ENCODE results near the gene JAML.
A peak's percentile ranks its signal among the peaks of the same experiment; 100 is the strongest.

Gene JAML

GRCh38 chr11:118215262-118215661 is 9.5 kb downstream of the JAML start:
- no peak for DNase-seq (ENCODE audit: low spot score)

- no peak for DNase-seq (ENCODE audit: low spot score)
Observed at GRCh38 chr11:118214210-118214914, 10.4 kb downstream of the JAML start.

GRCh38 chr11:118213781-118214180 is 11.0 kb downstream of the JAML start:
- no peak for DNase-seq (ENCODE audit: low spot score)

GRCh38 chr11:118213201-118213600 is 11.6 kb downstream of the JAML start:
- DNase-seq (ENCODE audit: low spot score) = no peak

GRCh38 chr11:118212781-118213191 is 12.0 kb downstream of the JAML start:
- DNase-seq (ENCODE audit: low spot score) = no peak

GRCh38 chr11:118212131-118212725 is 12.6 kb downstream of the JAML start:
- DNase-seq (ENCODE audit: low spot score) = no peak

GRCh38 chr11:118211006-118211405 is 13.8 kb downstream of the JAML start:
- DNase-seq (ENCODE audit: low spot score) = no peak

- no peak for DNase-seq (ENCODE audit: low spot score)
Observed at GRCh38 chr11:118210323-118210722, 14.5 kb downstream of the JAML start.

GRCh38 chr11:118209033-118209432 is 15.8 kb downstream of the JAML start:
- no peak for DNase-seq (ENCODE audit: low spot score)

GRCh38 chr11:118207079-118207478 is 17.7 kb downstream of the JAML start:
- no peak for DNase-seq (ENCODE audit: low spot score)

- no peak for DNase-seq (ENCODE audit: low spot score)
Observed at GRCh38 chr11:118206391-118207031, 18.3 kb downstream of the JAML start.

- DNase-seq (ENCODE audit: low spot score) = no peak
Observed at GRCh38 chr11:118205606-118206378, 19.0 kb downstream of the JAML start.

GRCh38 chr11:118202599-118203422 is 22.0 kb downstream of the JAML start:
- DNase-seq (ENCODE audit: low spot score) = no peak

GRCh38 chr11:118201966-118202365 is 22.8 kb downstream of the JAML start:
- DNase-seq (ENCODE audit: low spot score) = no peak

- DNase-seq (ENCODE audit: low spot score) = no peak
Observed at GRCh38 chr11:118200901-118201680, 23.7 kb downstream of the JAML start.

GRCh38 chr11:118200497-118200896 is 24.3 kb downstream of the JAML start:
- DNase-seq (ENCODE audit: low spot score) = no peak

GRCh38 chr11:118199135-118199534 is 25.7 kb downstream of the JAML start:
- DNase-seq (ENCODE audit: low spot score) = no peak

GRCh38 chr11:118198370-118198769 is 26.4 kb downstream of the JAML start:
- peak; percentile 80 for DNase-seq (ENCODE audit: low spot score)

GRCh38 chr11:118194835-118195627 is 29.8 kb downstream of the JAML start:
- DNase-seq (ENCODE audit: low spot score) = no peak

GRCh38 chr11:118193910-118194566 is 30.8 kb downstream of the JAML start:
- DNase-seq (ENCODE audit: low spot score) = no peak
